ENCODE data around the gene ZMYND19.
A peak's percentile ranks its signal among the peaks of the same experiment; 100 is the strongest.

The ZMYND19 gene

GRCh38 chr9:137592767-137593166, 2.5 kb upstream of the ZMYND19 start:
- Histone ChIP-seq H3F3A (ENCODE audit: insufficient read depth, low read length) (no peaks in the 10 kb centered on the region), H3K9me2 (replicated peaks; ENCODE audit: insufficient read depth, low read length) (no peaks in the 10 kb centered on the region), H2AFZ (ENCODE audit: low read length) (no peak overlapping the region), H3K9ac (ENCODE audit: low read length) (no peak overlapping the region), H3K27me3 (replicated peaks; ENCODE audit: insufficient read depth, low read length) (no peaks in the 10 kb centered on the region), H3K36me3 (replicated peaks; ENCODE audit: insufficient read depth, low read length) (no peaks in the 10 kb centered on the region), H3K27ac (ENCODE audit: low read length) (no peak overlapping the region), H4K20me1 (ENCODE audit: insufficient read depth, low read length) (no peaks in the 10 kb centered on the region; the same call in 1 of the 2 replicates), H3K4me2 (ENCODE audit: low read depth, low read length) (no peak overlapping the region), H3K9me3 (replicated peaks; ENCODE audit: insufficient read depth, low read length) (no peaks in the 10 kb centered on the region), H3K79me2 (ENCODE audit: low read length) (peaks cover 21% of the 10 kb centered on the region), H3K4me1 (ENCODE audit: low read length) (peaks cover 6% of the 10 kb centered on the region), H3K4me3 (ENCODE audit: low read length) (no peak overlapping the region)
- TF ChIP-seq CTCF (IDR thresholded peaks at IDR 0.05; ENCODE audit: low read length) (no peak), EZH2phosphoT487 (IDR thresholded peaks at IDR 0.05; ENCODE audit: low read length) (no peak), EZH2 (optimal IDR thresholded peaks at IDR 0.05; ENCODE audit: low read depth, low read length) (no peak)
- no peak for DNase-seq

DNA sequence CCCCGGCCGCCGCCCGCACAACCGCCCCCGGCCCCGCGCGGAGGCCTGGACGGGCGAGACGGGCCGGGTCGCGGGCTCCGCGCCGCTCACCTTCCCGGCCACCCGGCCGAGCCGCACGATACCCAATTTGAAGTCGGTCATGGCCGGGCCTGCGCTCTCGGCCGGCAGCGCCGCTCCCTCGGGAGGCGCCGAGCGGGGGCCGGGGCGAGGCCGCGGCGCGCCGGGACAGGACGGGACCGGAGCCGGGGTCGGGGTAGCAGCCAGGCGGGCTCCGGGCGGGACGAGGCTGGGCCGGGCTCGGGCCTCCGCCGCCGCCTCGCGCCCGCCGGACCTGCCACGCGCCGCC, 216 bp downstream of the ZMYND19 start:
- Histone ChIP-seq H3K4me2 (ENCODE audit: low read depth, low read length) (no peak overlapping the region), H3K36me3 (replicated peaks; ENCODE audit: insufficient read depth, low read length) (peaks cover 6% of the 10 kb centered on the region; the same call in 1 of the 2 replicates), H3K9me2 (replicated peaks; ENCODE audit: insufficient read depth, low read length) (no peaks in the 10 kb centered on the region), H3K4me1 (ENCODE audit: low read length) (peaks cover 6% of the 10 kb centered on the region), H3K4me3 (ENCODE audit: low read length) (peak overlapping the region; percentile 93; the same call in 1 of the 2 replicates), H3K79me2 (ENCODE audit: low read length) (peaks cover 36% of the 10 kb centered on the region), H3K27me3 (replicated peaks; ENCODE audit: insufficient read depth, low read length) (no peaks in the 10 kb centered on the region), H3K27ac (ENCODE audit: low read length) (no peak overlapping the region), H3K9me3 (replicated peaks; ENCODE audit: insufficient read depth, low read length) (no peaks in the 10 kb centered on the region), H3F3A (ENCODE audit: insufficient read depth, low read length) (no peaks in the 10 kb centered on the region), H4K20me1 (ENCODE audit: insufficient read depth, low read length) (no peaks in the 10 kb centered on the region; the same call in 1 of the 2 replicates), H2AFZ (ENCODE audit: low read length) (no peak overlapping the region), H3K9ac (ENCODE audit: low read length) (no peak overlapping the region; the same call in 1 of the 2 replicates)
- no peak for TF ChIP-seq EZH2phosphoT487 (IDR thresholded peaks at IDR 0.05; ENCODE audit: low read length)
- TF ChIP-seq EZH2 (optimal IDR thresholded peaks at IDR 0.05; ENCODE audit: low read depth, low read length) = no peak
- TF ChIP-seq CTCF (IDR thresholded peaks at IDR 0.05; ENCODE audit: low read length) = no peak
- no peak for DNase-seq

DNA sequence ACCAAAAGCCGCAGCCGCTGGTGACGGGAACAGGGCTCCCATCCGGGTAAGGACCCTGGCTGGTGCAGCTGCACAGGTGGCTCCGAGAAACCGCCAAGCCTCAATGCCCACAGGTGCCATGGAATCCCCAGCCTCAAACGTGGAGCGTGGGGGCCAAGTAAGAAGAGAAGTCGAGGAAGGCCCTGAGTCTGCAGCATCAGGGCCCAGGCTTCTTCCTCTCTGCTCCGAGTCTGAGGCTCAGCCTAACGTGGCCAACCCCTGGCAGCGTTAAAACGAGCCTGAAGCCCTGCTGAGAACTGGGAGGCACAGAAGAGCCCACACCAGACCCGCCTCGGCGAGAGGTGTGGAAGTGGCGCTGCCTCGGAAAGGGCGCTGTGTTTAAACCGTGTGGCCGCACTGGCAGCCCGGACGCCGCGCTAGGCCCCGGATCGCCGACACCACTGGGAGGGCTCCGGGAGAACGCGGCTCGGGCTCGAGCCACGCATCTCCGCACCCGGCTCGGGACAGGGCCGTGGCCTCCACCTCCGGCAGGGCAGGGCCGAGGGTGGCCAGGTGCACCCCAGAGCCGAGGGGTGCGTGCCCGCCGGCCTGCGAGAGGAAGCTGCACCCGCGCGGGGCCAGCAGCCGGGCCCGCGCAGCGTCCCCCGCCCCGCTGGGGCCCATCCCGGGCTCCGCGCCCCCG, 730 bp downstream of the ZMYND19 start:
- no peak for TF ChIP-seq CTCF (IDR thresholded peaks at IDR 0.05; ENCODE audit: low read length)
- TF ChIP-seq EZH2phosphoT487 (IDR thresholded peaks at IDR 0.05; ENCODE audit: low read length) = no peak
- no peak for TF ChIP-seq EZH2 (optimal IDR thresholded peaks at IDR 0.05; ENCODE audit: low read depth, low read length)
- H2AFZ ChIP-seq (ENCODE audit: low read length) = 0 out of 2 replicates have a peak overlapping the region, but pooled peaks have one; percentile 15
- H3K27ac ChIP-seq (ENCODE audit: low read length) = peak overlapping the region; percentile 13; the same call in 1 of the 2 replicates

More for the DNA sequence above, 730 bp downstream of the ZMYND19 start:
- Histone ChIP-seq H3K4me3 (ENCODE audit: low read length) (peak overlapping the region; percentile 93), H3K36me3 (replicated peaks; ENCODE audit: insufficient read depth, low read length) (peaks cover 6% of the 10 kb centered on the region; the same call in 1 of the 2 replicates), H3K79me2 (ENCODE audit: low read length) (peaks cover 36% of the 10 kb centered on the region), H3K9ac (ENCODE audit: low read length) (peak overlapping the region; percentile 87), H3K27me3 (replicated peaks; ENCODE audit: insufficient read depth, low read length) (no peaks in the 10 kb centered on the region), H3K9me2 (replicated peaks; ENCODE audit: insufficient read depth, low read length) (no peaks in the 10 kb centered on the region), H3F3A (ENCODE audit: insufficient read depth, low read length) (no peaks in the 10 kb centered on the region), H3K4me2 (ENCODE audit: low read depth, low read length) (peak overlapping the region; percentile 100), H3K4me1 (ENCODE audit: low read length) (peaks cover 6% of the 10 kb centered on the region), H4K20me1 (ENCODE audit: insufficient read depth, low read length) (no peaks in the 10 kb centered on the region; the same call in 1 of the 2 replicates), H3K9me3 (replicated peaks; ENCODE audit: insufficient read depth, low read length) (no peaks in the 10 kb centered on the region)
- peak; percentile 26 for DNase-seq

Measured in MM.1S (cell line).